ENCODE measurements around the gene PDIA6. TPM values are rescaled to one million over a fixed set of nuclear protein-coding genes. Genes with fewer than 3 reads are reported as not detected.

Gene PDIA6
- total RNA-seq, 4 donors from 2014 or later = 81.3 to 138 (median 90.3) TPM

- Histone ChIP-seq H3K4me1 (peaks cover 0 to 5% (median 0%) of the 10 kb centered on the region in 3 donors), H3K36me3 (peaks cover 6 to 97% of the 10 kb centered on the region in 2 donors), H3K27me3 (no peaks in the 10 kb centered on the region), H3K9me3 (no peaks in the 10 kb centered on the region), H3K4me3 (no peak overlapping the region), H3K27ac (no peak overlapping the region)
- ATAC-seq = no peak
- no peak for TF ChIP-seq CTCF (IDR thresholded peaks at IDR 0.05)
- no peak for TF ChIP-seq EP300 (IDR thresholded peaks at IDR 0.05)
- TF ChIP-seq POLR2AphosphoS5 (IDR thresholded peaks at IDR 0.05) = no peak
- TF ChIP-seq POLR2A (IDR thresholded peaks at IDR 0.05) = no peak
- 68 to 72% methylated on average over 4 to 5 of the region's 5 CpGs for WGBS, 2 donors (ENCODE audit: low coverage in 1 of 2)
These were observed 17.7 kb downstream of the PDIA6 start for GRCh38 chr2:10794876-10795275.

- Histone ChIP-seq H3K9me3 (no peaks in the 10 kb centered on the region), H3K36me3 (peaks cover 6 to 97% of the 10 kb centered on the region in 2 donors), H3K27me3 (no peaks in the 10 kb centered on the region), H3K4me1 (peaks cover 0 to 5% (median 0%) of the 10 kb centered on the region in 3 donors), H3K4me3 (no peak overlapping the region), H3K27ac (no peak overlapping the region)
- no CpG with 5 or more reads among the region's 1 CpG for WGBS, 2 donors (ENCODE audit: low coverage in 1 of 2)
- no peak for TF ChIP-seq EP300 (IDR thresholded peaks at IDR 0.05)
- no peak for TF ChIP-seq POLR2A (IDR thresholded peaks at IDR 0.05)
- TF ChIP-seq CTCF (IDR thresholded peaks at IDR 0.05) = no peak
- no peak for TF ChIP-seq POLR2AphosphoS5 (IDR thresholded peaks at IDR 0.05)
- ATAC-seq = no peak
These were observed 18.8 kb downstream of the PDIA6 start for GRCh38 chr2:10793816-10794215.

- TF ChIP-seq POLR2AphosphoS5 (IDR thresholded peaks at IDR 0.05) (no peak), CTCF (IDR thresholded peaks at IDR 0.05) (no peak), EP300 (IDR thresholded peaks at IDR 0.05) (no peak), POLR2A (IDR thresholded peaks at IDR 0.05) (no peak)
- WGBS, 2 donors (ENCODE audit: low coverage in 1 of 2) = 80 to 94% methylated on average over 7 to 8 of the region's 17 CpGs
These were observed 19.8 kb downstream of the PDIA6 start for GRCh38 chr2:10792660-10793400.

GRCh38 chr2:10792001-10792634 lies 20.5 kb downstream of the PDIA6 start:
- TF ChIP-seq POLR2A (IDR thresholded peaks at IDR 0.05) (no peak), CTCF (IDR thresholded peaks at IDR 0.05) (no peak), EP300 (IDR thresholded peaks at IDR 0.05) (no peak), POLR2AphosphoS5 (IDR thresholded peaks at IDR 0.05) (no peak)
- Histone ChIP-seq H3K36me3 (peaks cover 6 to 98% of the 10 kb centered on the region in 2 donors), H3K27ac (no peak overlapping the region), H3K9me3 (no peaks in the 10 kb centered on the region), H3K27me3 (no peaks in the 10 kb centered on the region), H3K4me3 (no peak overlapping the region), H3K4me1 (peaks cover 0 to 5% (median 0%) of the 10 kb centered on the region in 3 donors)
- 32 to 44% methylated on average over 2 of the region's 2 CpGs for WGBS, 2 donors (ENCODE audit: low coverage in 1 of 2)
- no peak for ATAC-seq

More at GRCh38 chr2:10792660-10793400, 19.8 kb downstream of the PDIA6 start:
- Histone ChIP-seq H3K27me3 (no peaks in the 10 kb centered on the region), H3K4me3 (no peak overlapping the region), H3K36me3 (peaks cover 6 to 98% of the 10 kb centered on the region in 2 donors), H3K4me1 (peaks cover 0 to 5% (median 0%) of the 10 kb centered on the region in 3 donors), H3K9me3 (no peaks in the 10 kb centered on the region), H3K27ac (no peak overlapping the region)
- no peak for ATAC-seq
